ENCODE results near the gene PTCH1. TPM values are rescaled to one million over a fixed set of nuclear protein-coding genes. Genes with fewer than 3 reads are reported as not detected.

The PTCH1 gene
- total RNA-seq, 1 experiment from 2014 or later, result 33.4 TPM

- BruUV-seq (replicated peaks), result no TSS peak
- no peaks in the 10 kb centered on the region for H3K9me3 ChIP-seq (ENCODE audit: insufficient read depth, low read depth)
- H4K20me1 ChIP-seq (ENCODE audit: insufficient read depth), result no peaks in the 10 kb centered on the region
- DNase-seq, result no peak
- H3K4me3 ChIP-seq, result no peak overlapping the region
- H3K79me2 ChIP-seq (ENCODE audit: low read depth), result no peaks in the 10 kb centered on the region
- CTCF ChIA-PET, result interaction anchor here (0.6 kb wide), 1 partner anchor 767 kb away, joined by 3 read pairs; no protein-coding TSS in a partner anchor
- no peak overlapping the region for H3K27ac ChIP-seq
- TF ChIP-seq, protein P1, sequence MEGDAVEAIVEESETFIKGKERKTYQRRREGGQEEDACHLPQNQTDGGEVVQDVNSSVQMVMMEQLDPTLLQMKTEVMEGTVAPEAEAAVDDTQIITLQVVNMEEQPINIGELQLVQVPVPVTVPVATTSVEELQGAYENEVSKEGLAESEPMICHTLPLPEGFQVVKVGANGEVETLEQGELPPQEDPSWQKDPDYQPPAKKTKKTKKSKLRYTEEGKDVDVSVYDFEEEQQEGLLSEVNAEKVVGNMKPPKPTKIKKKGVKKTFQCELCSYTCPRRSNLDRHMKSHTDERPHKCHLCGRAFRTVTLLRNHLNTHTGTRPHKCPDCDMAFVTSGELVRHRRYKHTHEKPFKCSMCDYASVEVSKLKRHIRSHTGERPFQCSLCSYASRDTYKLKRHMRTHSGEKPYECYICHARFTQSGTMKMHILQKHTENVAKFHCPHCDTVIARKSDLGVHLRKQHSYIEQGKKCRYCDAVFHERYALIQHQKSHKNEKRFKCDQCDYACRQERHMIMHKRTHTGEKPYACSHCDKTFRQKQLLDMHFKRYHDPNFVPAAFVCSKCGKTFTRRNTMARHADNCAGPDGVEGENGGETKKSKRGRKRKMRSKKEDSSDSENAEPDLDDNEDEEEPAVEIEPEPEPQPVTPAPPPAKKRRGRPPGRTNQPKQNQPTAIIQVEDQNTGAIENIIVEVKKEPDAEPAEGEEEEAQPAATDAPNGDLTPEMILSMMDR (conservative IDR thresholded peaks at IDR 0.05), result no peak
- no peak for TF ChIP-seq EZH2 (IDR thresholded peaks at IDR 0.05; ENCODE audit: low read depth)
- H3K27me3 ChIP-seq (ENCODE audit: insufficient read depth, low read depth), result no peaks in the 10 kb centered on the region
- no peaks in the 10 kb centered on the region for H3K9me2 ChIP-seq (ENCODE audit: insufficient read depth)
- H3F3A ChIP-seq (ENCODE audit: insufficient read depth, low read depth), result no peaks in the 10 kb centered on the region
- no peak overlapping the region for H3K4me2 ChIP-seq
- peaks cover 6% of the 10 kb centered on the region; the same call in 1 of the 2 replicates for H3K36me3 ChIP-seq (ENCODE audit: low read depth)
- no peak overlapping the region for H2AFZ ChIP-seq
- intact Hi-C loops (cut with micrococcal nuclease; ENCODE audit: unreplicated experiment), result no loop called here
- POLR2A ChIA-PET (ENCODE audit: unreplicated experiment), result interaction anchor here (0.6 to 0.7 kb wide), 2 partner anchors 27 to 893 kb away, joined by 4 to 14 read pairs; no protein-coding TSS in a partner anchor
- H3K4me1 ChIP-seq (replicated peaks; ENCODE audit: insufficient read depth), result no peaks in the 10 kb centered on the region
These were observed 68.9 kb downstream of the PTCH1 start for GRCh38 chr9:95447660-95448420.

GRCh38 chr9:95446984-95447383 is 69.8 kb downstream of the PTCH1 start:
- Histone ChIP-seq H3F3A (ENCODE audit: insufficient read depth, low read depth) (no peaks in the 10 kb centered on the region), H3K4me2 (no peak overlapping the region), H3K4me1 (replicated peaks; ENCODE audit: insufficient read depth) (no peaks in the 10 kb centered on the region), H3K4me3 (no peak overlapping the region), H4K20me1 (ENCODE audit: insufficient read depth) (no peaks in the 10 kb centered on the region), H3K9me2 (ENCODE audit: insufficient read depth) (no peaks in the 10 kb centered on the region), H3K79me2 (ENCODE audit: low read depth) (no peaks in the 10 kb centered on the region), H3K9me3 (ENCODE audit: insufficient read depth, low read depth) (no peaks in the 10 kb centered on the region), H3K36me3 (ENCODE audit: low read depth) (peaks cover 6% of the 10 kb centered on the region; the same call in 1 of the 2 replicates), H2AFZ (no peak overlapping the region), H3K27ac (no peak overlapping the region), H3K27me3 (ENCODE audit: insufficient read depth, low read depth) (no peaks in the 10 kb centered on the region)
- POLR2A ChIA-PET (ENCODE audit: unreplicated experiment), result no interaction called here
- CTCF ChIA-PET, result no interaction called here
- no peak for TF ChIP-seq EZH2 (IDR thresholded peaks at IDR 0.05; ENCODE audit: low read depth)
- TF ChIP-seq, protein P1 (conservative IDR thresholded peaks at IDR 0.05), result no peak
- DNase-seq, result no peak
- no TSS peak for BruUV-seq (replicated peaks)
- intact Hi-C loops (cut with micrococcal nuclease; ENCODE audit: unreplicated experiment), result no loop called here

DNA sequence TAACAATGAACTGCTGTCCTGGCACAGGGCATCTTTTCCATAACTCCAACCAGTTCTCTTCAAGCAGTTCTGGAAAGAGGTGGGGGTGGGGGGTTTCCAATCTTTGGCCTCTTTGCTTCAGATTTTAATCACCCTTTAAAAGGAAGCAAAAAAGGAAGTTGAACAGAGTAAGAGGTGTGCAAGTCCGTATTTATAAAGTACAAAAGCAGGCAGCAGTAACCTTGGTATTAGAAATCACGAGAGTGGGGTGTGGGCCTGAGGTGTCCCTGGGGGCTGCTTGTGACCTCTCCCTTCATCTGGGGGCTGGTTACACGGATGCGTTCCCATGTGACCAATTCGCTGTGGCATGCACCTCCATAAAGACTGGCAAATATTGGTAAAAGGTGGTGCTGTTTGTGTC is 70.5 kb downstream of the PTCH1 start:
- intact Hi-C loops (cut with micrococcal nuclease; ENCODE audit: unreplicated experiment), result no loop called here
- H3K79me2 ChIP-seq (ENCODE audit: low read depth), result no peaks in the 10 kb centered on the region
- no peaks in the 10 kb centered on the region for H3K4me1 ChIP-seq (replicated peaks; ENCODE audit: insufficient read depth)
- H3K9me2 ChIP-seq (ENCODE audit: insufficient read depth), result no peaks in the 10 kb centered on the region
- BruUV-seq (replicated peaks), result no TSS peak
- no peak overlapping the region for H2AFZ ChIP-seq
- no peaks in the 10 kb centered on the region for H3F3A ChIP-seq (ENCODE audit: insufficient read depth, low read depth)
- H3K27me3 ChIP-seq (ENCODE audit: insufficient read depth, low read depth), result no peaks in the 10 kb centered on the region
- H4K20me1 ChIP-seq (ENCODE audit: insufficient read depth), result no peaks in the 10 kb centered on the region
- CTCF ChIA-PET, result no interaction called here
- no peaks in the 10 kb centered on the region for H3K9me3 ChIP-seq (ENCODE audit: insufficient read depth, low read depth)
- POLR2A ChIA-PET (ENCODE audit: unreplicated experiment), result no interaction called here
- TF ChIP-seq, protein P1 (conservative IDR thresholded peaks at IDR 0.05), result no peak
- H3K36me3 ChIP-seq (ENCODE audit: low read depth), result peaks cover 6% of the 10 kb centered on the region; the same call in 1 of the 2 replicates
- no peak overlapping the region for H3K4me3 ChIP-seq
- H3K27ac ChIP-seq, result no peak overlapping the region
- no peak overlapping the region for H3K4me2 ChIP-seq
- no peak for DNase-seq

Measured in PC-9 (cell line).